Neural cell (in vitro differentiated cells): ENCODE data around the gene CROT. TPM values are rescaled to one million over a fixed set of nuclear protein-coding genes. Genes with fewer than 3 reads are reported as not detected.

Experiments
- H2AFZ ChIP-seq: fragments of 200-600, 300-800 bp; sonication (generic), shearing (Covaris generic); 2 replicates; pipeline ENCODE4 v1.6.0; 2014; ENCODE audit warnings: low read depth, mild to moderate bottlenecking, antibody characterized with exemption, low read length, moderate library complexity
- H3F3A ChIP-seq: fragments of 200-600 bp; shearing (Covaris generic); 2 replicates; pipeline ENCODE4 v1.6.1; 2016; ENCODE audit warnings: mild to moderate bottlenecking, moderate library complexity, mixed read lengths, antibody characterized with exemption, low read length; ENCODE audit not compliant: insufficient read depth, poor library complexity, severe bottlenecking
- H3K27ac ChIP-seq: fragments of 200-600, 300-800 bp; sonication (generic), shearing (Covaris generic); 2 replicates; pipeline ENCODE4 v1.5.1; 2014; ENCODE audit warnings: mild to moderate bottlenecking, low read length, moderate library complexity
- H3K27me3 ChIP-seq: fragments of 300-800, 200-600 bp; sonication (generic), shearing (Covaris generic); 2 replicates; pipeline ENCODE4 v1.6.0; 2014; ENCODE audit warnings: mild to moderate bottlenecking, low read depth, low read length, moderate library complexity; ENCODE audit not compliant: insufficient read depth
- H3K36me3 ChIP-seq: fragments of 300-800, 200-600 bp; sonication (generic), shearing (Covaris generic); 2 replicates; pipeline ENCODE4 v1.5.1; 2014; ENCODE audit warnings: mild to moderate bottlenecking, antibody characterized with exemption, low read length, moderate library complexity; ENCODE audit not compliant: insufficient read depth
- H3K4me2 ChIP-seq: fragments of 300-800, 200-600 bp; sonication (generic), shearing (Covaris generic); 2 replicates; pipeline ENCODE4 v1.6.0; 2014; ENCODE audit warnings: mild to moderate bottlenecking, low read length
- H3K4me3 ChIP-seq: fragments of 300-800, 200-600 bp; sonication (generic), shearing (Covaris generic); 2 replicates; pipeline ENCODE4 v1.5.1; 2014; ENCODE audit warnings: mild to moderate bottlenecking, low read length, moderate library complexity
- H3K79me2 ChIP-seq: fragments of 200-600 bp; shearing (Covaris generic); replicated peaks from 2 replicates; pipeline ENCODE4 v1.6.0; 2014; ENCODE audit warnings: mild to moderate bottlenecking, low read length, moderate library complexity; ENCODE audit not compliant: insufficient read depth
- H3K9ac ChIP-seq: fragments of 300-800, 200-600 bp; sonication (generic), shearing (Covaris generic); 2 replicates; pipeline ENCODE4 v1.6.1; 2016; ENCODE audit warnings: mild to moderate bottlenecking, low read length, mixed read lengths
- H3K9me2 ChIP-seq: fragments of 200-600 bp; shearing (Covaris generic); 2 replicates; pipeline ENCODE4 v1.6.1; 2016; ENCODE audit warnings: mild to moderate bottlenecking, low read length, mixed read lengths; ENCODE audit not compliant: insufficient read depth
- H3K9me3 ChIP-seq: fragments of 200-600, 300-800 bp; sonication (generic), shearing (Covaris generic); 2 replicates; pipeline ENCODE4 v1.6.1; 2016; ENCODE audit warnings: mild to moderate bottlenecking, mixed run types, low read length, moderate library complexity, mixed read lengths
- H4K20me1 ChIP-seq: fragments of 200-600 bp; shearing (Covaris generic); 2 replicates; pipeline ENCODE4 v1.6.1; 2016; ENCODE audit warnings: mild to moderate bottlenecking, mixed run types; ENCODE audit not compliant: insufficient read depth
- EP300 ChIP-seq: fragments of 450-650 bp; conservative IDR thresholded peaks from 2 replicates; pipeline ENCODE4 v1.6.1; 2014; ENCODE audit warnings: antibody characterized with exemption, mild to moderate bottlenecking, moderate library complexity; ENCODE audit not compliant: poor library complexity, severe bottlenecking
- EZH2 ChIP-seq: fragments of 200-600, 300-800 bp; shearing (Covaris generic), sonication (generic); IDR thresholded peaks from 2 replicates; pipeline ENCODE4 v1.6.1; 2014; ENCODE audit warnings: antibody characterized with exemption, low read length, borderline replicate concordance, mild to moderate bottlenecking; ENCODE audit not compliant: insufficient read depth, poor library complexity, severe bottlenecking
- MXI1 ChIP-seq: fragments of 450-650 bp; conservative IDR thresholded peaks from 2 replicates; pipeline ENCODE4 v1.6.1; 2014; ENCODE audit warnings: antibody characterized with exemption, mild to moderate bottlenecking; ENCODE audit not compliant: poor library complexity, severe bottlenecking
- POLR2AphosphoS5 ChIP-seq: IDR thresholded peaks from 2 replicates; pipeline ENCODE4 v1.6.1; 2012
- RAD21 ChIP-seq: fragments of 450-650 bp; conservative IDR thresholded peaks from 2 replicates; pipeline ENCODE4 v1.6.1; 2014; ENCODE audit warnings: antibody characterized with exemption, mild to moderate bottlenecking, moderate library complexity
- SMC3 ChIP-seq: fragments of 450-650 bp; conservative IDR thresholded peaks from 2 replicates; pipeline ENCODE4 v1.6.1; 2014; ENCODE audit warnings: antibody characterized with exemption, mild to moderate bottlenecking, moderate library complexity; ENCODE audit not compliant: poor library complexity
- TAF1 ChIP-seq: IDR thresholded peaks from 2 replicates; pipeline ENCODE4 v1.6.1; 2012; ENCODE audit warnings: low read depth
- polyA plus RNA-seq: library from polyadenylated mRNA; depleted of rRNA; stranded (reverse); fragments of >200 nt; gene quantifications from 2 replicates; pipeline ENCODE4 v1.2.3, GENCODE V29; 2014
- TF ChIP-seq, protein P1 (sequence below): IDR thresholded peaks from 2 replicates; pipeline ENCODE4 v1.6.1; 2012; ENCODE audit warnings: borderline replicate concordance
- TF ChIP-seq, protein P2 (sequence below): fragments of 450-650 bp; IDR thresholded peaks from 2 replicates; pipeline ENCODE4 v1.5.1; 2014; ENCODE audit warnings: antibody characterized with exemption, mild to moderate bottlenecking, moderate library complexity; ENCODE audit not compliant: poor library complexity, severe bottlenecking

CROT gene
- polyA plus RNA-seq, 1 donor from 2014 or later = 20.6 TPM

GRCh38 chr7:87414794-87415188 lies 69.3 kb downstream of the CROT start:
- Histone ChIP-seq H2AFZ (no peak overlapping the region), H3K79me2 (no peaks in the 10 kb centered on the region), H3K9ac (no peak overlapping the region), H4K20me1 (no peaks in the 10 kb centered on the region), H3K27me3 (no peaks in the 10 kb centered on the region), H3K9me3 (no peaks in the 10 kb centered on the region), H3K4me3 (no peak overlapping the region), H3K36me3 (no peaks in the 10 kb centered on the region), H3K27ac (no peak overlapping the region), H3F3A (no peaks in the 10 kb centered on the region), H3K4me2 (no peak overlapping the region), H3K9me2 (no peaks in the 10 kb centered on the region)
- TF ChIP-seq EP300 (no peak), EZH2 (no peak), SMC3 (no peak), POLR2AphosphoS5 (no peak), TAF1 (no peak), RAD21 (no peak), MXI1 (no peak)
- TF ChIP-seq, protein P1, sequence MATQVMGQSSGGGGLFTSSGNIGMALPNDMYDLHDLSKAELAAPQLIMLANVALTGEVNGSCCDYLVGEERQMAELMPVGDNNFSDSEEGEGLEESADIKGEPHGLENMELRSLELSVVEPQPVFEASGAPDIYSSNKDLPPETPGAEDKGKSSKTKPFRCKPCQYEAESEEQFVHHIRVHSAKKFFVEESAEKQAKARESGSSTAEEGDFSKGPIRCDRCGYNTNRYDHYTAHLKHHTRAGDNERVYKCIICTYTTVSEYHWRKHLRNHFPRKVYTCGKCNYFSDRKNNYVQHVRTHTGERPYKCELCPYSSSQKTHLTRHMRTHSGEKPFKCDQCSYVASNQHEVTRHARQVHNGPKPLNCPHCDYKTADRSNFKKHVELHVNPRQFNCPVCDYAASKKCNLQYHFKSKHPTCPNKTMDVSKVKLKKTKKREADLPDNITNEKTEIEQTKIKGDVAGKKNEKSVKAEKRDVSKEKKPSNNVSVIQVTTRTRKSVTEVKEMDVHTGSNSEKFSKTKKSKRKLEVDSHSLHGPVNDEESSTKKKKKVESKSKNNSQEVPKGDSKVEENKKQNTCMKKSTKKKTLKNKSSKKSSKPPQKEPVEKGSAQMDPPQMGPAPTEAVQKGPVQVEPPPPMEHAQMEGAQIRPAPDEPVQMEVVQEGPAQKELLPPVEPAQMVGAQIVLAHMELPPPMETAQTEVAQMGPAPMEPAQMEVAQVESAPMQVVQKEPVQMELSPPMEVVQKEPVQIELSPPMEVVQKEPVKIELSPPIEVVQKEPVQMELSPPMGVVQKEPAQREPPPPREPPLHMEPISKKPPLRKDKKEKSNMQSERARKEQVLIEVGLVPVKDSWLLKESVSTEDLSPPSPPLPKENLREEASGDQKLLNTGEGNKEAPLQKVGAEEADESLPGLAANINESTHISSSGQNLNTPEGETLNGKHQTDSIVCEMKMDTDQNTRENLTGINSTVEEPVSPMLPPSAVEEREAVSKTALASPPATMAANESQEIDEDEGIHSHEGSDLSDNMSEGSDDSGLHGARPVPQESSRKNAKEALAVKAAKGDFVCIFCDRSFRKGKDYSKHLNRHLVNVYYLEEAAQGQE = no peak
- TF ChIP-seq, protein P2, sequence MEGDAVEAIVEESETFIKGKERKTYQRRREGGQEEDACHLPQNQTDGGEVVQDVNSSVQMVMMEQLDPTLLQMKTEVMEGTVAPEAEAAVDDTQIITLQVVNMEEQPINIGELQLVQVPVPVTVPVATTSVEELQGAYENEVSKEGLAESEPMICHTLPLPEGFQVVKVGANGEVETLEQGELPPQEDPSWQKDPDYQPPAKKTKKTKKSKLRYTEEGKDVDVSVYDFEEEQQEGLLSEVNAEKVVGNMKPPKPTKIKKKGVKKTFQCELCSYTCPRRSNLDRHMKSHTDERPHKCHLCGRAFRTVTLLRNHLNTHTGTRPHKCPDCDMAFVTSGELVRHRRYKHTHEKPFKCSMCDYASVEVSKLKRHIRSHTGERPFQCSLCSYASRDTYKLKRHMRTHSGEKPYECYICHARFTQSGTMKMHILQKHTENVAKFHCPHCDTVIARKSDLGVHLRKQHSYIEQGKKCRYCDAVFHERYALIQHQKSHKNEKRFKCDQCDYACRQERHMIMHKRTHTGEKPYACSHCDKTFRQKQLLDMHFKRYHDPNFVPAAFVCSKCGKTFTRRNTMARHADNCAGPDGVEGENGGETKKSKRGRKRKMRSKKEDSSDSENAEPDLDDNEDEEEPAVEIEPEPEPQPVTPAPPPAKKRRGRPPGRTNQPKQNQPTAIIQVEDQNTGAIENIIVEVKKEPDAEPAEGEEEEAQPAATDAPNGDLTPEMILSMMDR = no peak

DNA sequence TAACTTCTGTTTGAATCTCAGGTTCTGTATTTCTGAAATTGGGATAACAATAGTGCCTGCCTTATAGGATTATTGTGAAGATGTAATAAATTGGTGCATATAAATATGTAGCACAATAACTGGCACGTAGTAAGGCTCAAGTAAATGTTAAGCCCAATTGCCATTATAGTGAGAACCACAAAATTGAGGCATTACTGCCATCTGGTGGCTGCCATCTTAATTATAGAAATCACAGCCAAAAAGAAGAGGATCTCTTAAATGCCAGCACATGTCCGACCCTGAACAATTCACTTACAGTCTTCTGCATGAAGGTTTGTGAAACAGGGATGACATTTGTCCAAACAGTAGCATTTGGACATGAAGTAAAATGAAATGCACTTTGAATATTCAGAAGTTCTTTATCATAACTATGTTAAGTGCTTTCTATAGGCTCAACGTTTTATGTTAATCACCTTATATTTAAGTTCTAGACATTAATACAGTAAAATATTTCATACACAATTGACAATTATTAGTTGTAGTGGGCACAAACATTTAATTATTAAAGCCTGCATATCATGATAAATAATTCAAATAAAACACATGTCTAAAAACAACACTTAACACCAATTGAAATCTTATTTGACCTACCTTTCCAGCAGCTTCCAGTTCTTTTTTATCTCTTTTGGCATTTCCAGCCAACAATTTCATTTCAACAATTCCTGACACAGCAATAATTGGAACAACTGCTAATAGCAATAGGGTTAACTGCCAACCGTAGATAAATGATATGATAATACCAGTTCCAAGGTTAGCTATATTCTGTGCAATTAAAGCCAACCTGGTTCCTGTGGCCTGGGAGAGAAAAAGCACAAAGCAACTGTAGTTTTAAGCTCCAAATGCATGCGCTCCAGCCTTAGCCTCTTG lies 71.5 kb downstream of the CROT start:
- H3K9ac ChIP-seq = no peak overlapping the region
- H3K4me3 ChIP-seq = no peak overlapping the region
- no peaks in the 10 kb centered on the region for H3F3A ChIP-seq
- no peaks in the 10 kb centered on the region for H3K79me2 ChIP-seq
- no peak overlapping the region for H3K27ac ChIP-seq
- no peaks in the 10 kb centered on the region for H3K27me3 ChIP-seq
- no peaks in the 10 kb centered on the region for H3K9me2 ChIP-seq
- no peaks in the 10 kb centered on the region for H3K36me3 ChIP-seq
- TF ChIP-seq RAD21 = peak; percentile 89
- TF ChIP-seq, protein P2 = peak; percentile 87
- TF ChIP-seq EZH2 = no peak
- peak; percentile 88 for TF ChIP-seq SMC3
- no peak overlapping the region for H2AFZ ChIP-seq
- no peaks in the 10 kb centered on the region for H4K20me1 ChIP-seq
- H3K9me3 ChIP-seq = no peaks in the 10 kb centered on the region
- no peak overlapping the region for H3K4me2 ChIP-seq
